IPS-NIHi7 (cell line): ENCODE data around the gene RP9.
"Not testable (repeated sequence)": the region's sequence is repeated elsewhere in the genome, so short reads cannot be mapped to it uniquely, and the experiment has no call there.

Source experiments
- DNase-seq: peaks from one replicate; pipeline ENCODE4 v3.0.0; 2012; ENCODE audit warnings: mixed read lengths; ENCODE audit errors: extremely low spot score

Gene RP9

DNA sequence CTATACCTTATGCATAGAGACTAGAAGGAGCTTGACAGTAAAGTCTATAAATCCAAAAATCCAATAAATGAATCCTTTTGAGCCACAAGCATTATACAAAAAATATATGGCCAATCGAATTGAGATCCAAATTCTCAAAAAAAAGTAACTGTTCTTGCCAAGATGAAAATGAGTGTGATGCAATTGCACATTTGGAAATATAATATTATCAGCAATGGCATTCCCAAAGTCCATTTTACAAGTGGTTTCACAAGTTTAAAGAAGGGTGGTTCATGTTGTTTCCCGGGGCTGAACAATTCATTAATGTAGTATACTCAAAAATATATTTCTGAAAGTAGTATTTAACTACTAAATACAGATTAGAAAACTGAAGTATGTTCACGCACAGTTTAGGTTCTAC, 7.3 kb downstream of the RP9 start:
- DNase-seq: no peak

- no peak for DNase-seq
These were observed 8.4 kb downstream of the RP9 start for GRCh38 chr7:33100770-33101169.

- no peak for DNase-seq
These were observed 9.9 kb downstream of the RP9 start for GRCh38 chr7:33099154-33099940.

GRCh38 chr7:33094745-33095275, 14.4 kb downstream of the RP9 start:
- not testable (repeated sequence) for DNase-seq

DNA sequence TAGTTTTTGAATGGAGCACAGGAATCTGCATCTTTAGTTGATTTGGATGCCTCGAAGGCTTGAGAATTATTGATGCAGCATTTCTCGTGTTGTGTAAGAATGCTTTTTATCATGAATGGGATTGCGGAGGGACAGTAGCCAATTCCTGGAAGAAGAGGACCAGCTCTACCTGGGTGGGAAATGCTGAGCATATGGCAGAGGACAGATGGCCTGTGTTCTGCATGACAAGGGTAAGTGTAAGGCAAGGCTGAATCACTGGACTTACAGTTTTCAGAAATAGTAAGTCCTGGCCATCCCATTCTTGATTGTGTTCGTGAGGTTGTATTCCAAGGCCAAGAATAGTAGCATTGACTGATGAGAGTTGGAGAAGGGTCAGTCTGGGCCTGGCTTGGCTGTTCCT, 15.9 kb downstream of the RP9 start:
- no peak for DNase-seq

- no peak for DNase-seq
These were observed 17.5 kb downstream of the RP9 start for GRCh38 chr7:33091641-33092191.

DNA sequence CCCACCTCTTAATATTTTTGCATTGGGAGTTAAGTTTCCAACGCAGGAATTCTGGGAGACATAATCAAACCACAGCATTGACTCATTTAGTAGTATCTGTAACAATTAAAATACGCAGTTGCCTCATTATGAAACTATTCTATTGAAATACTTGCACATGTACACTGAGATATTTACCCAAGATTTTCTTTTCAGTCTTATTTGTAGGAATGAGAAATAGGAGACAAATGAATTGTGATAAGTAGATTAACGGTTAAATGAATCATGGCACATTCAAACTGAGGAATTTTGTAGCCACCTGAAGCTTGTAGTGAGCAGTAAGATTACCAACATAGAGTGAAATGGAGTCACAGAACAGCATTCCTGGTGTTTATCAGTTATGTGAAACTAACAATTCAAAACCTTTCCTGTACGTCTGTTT, 18.1 kb downstream of the RP9 start:
- DNase-seq: no peak

GRCh38 chr7:33089142-33089541, 20.1 kb downstream of the RP9 start:
- DNase-seq: no peak

DNA sequence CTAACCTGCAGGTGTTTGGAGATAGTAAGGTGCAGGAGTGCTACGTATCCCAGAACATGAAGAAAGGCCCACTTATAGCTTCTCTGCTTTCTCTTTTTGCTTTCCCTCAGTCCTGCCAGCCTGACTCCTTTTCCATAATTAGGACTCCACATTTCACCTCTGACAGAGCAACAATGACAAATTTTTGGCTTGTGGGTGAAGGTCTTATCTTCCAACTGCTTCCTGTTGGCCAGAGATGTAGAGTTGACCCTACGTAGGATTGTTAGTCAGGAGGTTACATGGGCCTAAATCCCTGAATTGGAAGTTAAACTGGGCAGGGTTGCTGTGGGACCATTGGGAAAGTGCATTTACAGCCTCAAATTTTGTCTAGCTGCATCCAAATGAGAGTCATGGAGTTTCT, 21.3 kb downstream of the RP9 start:
- DNase-seq: no peak

DNA sequence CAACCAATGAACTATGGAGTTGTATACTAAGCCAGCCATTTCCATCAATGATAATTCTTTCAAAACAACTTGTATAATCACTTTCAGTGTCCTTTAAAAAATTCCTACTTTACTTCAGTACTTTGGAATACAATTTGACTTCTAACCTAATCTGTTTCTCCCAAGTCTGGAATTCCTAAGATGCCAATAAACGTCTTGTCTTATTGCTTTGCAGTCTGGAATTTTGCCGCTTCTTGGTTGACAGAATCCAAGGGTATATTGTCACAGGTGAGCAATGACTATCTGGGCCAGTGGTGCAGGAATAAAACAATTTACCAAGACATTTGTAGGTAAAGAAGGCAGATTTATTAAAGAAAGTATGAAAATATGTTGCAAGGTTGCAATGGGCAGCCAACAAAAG, 21.8 kb downstream of the RP9 start:
- DNase-seq: no peak

GRCh38 chr7:33079763-33080690, 29.2 kb downstream of the RP9 start:
- DNase-seq: no peak

DNA sequence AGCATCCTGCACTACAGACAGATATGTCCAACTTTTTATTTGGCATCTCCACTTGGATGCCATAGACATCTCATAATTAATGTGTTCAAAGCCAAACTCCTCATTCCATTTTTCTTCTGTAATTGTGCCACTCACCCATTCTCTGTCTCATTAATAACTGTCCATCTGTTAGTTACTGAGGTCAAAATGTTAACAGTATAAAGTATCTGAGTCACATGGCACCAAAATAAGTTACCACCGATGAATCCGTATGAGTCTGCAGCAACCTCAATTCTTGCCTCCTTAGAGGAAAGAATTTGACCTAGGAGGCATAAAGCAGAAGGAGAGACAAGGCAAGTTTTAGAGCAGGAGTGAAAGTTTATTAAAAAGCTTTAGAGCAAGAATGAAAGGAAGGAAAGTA, 30.1 kb downstream of the RP9 start:
- DNase-seq: no peak

GRCh38 chr7:33076737-33077136, 32.5 kb downstream of the RP9 start:
- no peak for DNase-seq

DNA sequence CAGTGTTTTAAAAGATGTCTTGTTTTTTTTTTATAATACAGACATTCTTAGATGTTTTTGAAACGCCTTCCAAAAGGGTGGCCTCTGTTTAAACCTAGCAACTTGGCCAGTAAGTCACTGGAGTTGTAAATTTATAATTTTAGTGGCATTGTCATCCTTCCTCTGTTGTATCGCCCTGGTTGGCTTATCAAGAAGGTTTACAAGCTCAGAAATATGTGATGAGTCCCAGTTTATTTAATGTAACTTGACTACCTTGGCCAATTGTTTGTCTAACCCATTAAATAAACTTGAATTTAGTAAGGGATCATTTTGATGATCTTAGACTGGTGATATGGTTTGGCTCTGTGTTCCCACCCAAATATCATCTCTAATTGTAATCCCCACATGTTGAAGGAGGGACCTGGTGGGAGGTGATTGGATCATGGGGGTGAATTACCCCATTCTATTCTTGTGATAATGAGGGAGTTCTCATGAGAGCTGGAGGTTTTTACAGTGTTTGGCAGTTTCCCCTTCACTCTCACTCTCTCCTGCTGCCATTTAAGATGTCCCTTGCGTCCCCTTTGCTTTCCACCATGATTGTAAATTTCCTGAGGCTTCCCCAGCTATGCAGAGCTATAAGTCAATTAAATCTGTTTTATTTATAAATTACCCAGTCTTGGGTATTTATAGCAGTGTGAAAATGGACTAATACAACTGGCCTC, 33.2 kb downstream of the RP9 start:
- DNase-seq: no peak

GRCh38 chr7:33073243-33073642, 36.0 kb downstream of the RP9 start:
- no peak for DNase-seq

DNA sequence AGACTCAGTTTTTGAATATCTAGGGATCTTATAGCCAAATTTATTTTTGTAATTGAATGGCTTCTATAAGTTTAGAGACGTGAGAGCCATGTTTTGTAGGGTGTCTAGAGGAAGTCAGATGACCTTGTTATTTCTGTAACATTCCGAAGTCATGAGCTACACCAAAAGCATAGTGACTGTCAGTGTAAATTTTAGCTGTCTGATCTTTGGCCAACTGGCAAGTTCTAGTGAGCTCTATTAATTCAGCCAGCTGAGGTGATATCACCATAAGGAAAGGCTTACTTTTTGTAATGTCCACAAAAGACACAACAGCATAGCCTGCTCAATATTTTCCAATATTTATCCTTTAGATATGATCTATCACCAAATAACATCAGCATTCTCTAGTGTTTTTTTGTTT, 36.7 kb downstream of the RP9 start:
- DNase-seq: no peak

GRCh38 chr7:33070831-33071230, 38.4 kb downstream of the RP9 start:
- no peak for DNase-seq

- no peak for DNase-seq
These were observed 38.9 kb downstream of the RP9 start for GRCh38 chr7:33070277-33070676.

- no peak for DNase-seq
These were observed 41.3 kb downstream of the RP9 start for GRCh38 chr7:33067921-33068320.

DNA sequence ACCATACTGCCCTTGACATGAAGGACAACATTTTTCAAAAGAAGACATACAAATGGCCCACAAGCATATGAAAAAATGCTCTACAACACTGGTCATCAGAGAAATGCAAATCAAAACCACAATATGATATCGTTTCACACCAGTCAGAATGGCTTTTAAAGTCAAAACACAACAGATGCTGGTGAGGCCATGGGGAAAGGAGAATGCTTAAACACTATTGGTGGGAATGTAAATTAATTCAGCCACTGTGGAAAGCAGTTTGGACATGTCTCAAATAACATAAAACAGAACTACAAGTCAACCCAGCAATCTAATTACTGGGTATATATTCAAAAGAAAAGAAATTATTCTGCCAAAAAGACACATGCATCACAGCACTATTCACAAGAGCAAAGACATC, 42.4 kb downstream of the RP9 start:
- DNase-seq: no peak

DNA sequence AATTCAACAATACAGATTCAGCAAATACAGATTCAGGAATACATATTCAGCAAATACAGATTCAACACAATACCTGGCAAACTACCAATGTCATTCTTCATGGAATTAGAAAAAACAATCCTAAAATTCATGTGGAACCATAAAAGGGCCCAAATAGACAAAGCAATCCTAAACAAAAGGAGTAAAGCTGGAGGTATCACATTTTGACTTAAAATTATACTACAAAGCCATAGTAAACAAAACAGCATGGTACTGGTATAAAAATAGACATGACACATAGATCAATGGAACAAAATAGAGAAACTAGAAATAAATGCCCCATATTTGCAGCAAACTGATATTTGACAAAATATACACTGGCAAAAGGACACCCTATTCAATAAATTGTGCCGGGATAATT, 43.2 kb downstream of the RP9 start:
- DNase-seq: no peak
